ENCODE results near the gene RALA. TPM values are rescaled to one million over a fixed set of nuclear protein-coding genes. Genes with fewer than 3 reads are reported as not detected.

Gene RALA
- total RNA-seq, 1 donor from 2014 or later = 42.6 TPM

GRCh38 chr7:39695852-39696586 lies 72.6 kb downstream of the RALA start:
- Mint-ChIP-seq H3K36me3 (peaks cover 64% of the 10 kb centered on the region), H3K9me3 (no peaks in the 10 kb centered on the region), H3K27me3 (no peaks in the 10 kb centered on the region), H3K27ac (peak overlapping the region; percentile 13), H3K4me1 (ENCODE audit: unreplicated experiment) (no peaks in the 10 kb centered on the region), H3K4me3 (no peak overlapping the region)
- no peak for DNase-seq (ENCODE audit: extremely low spot score, unreplicated experiment)
- TF ChIP-seq CTCF (conservative IDR thresholded peaks at IDR 0.05) = no peak

- H3K27ac Mint-ChIP-seq = peak overlapping the region; percentile 13
Measured at GRCh38 chr7:39696631-39697030, 73.3 kb downstream of the RALA start.

GRCh38 chr7:39697483-39697882 lies 74.1 kb downstream of the RALA start:
- H3K27ac Mint-ChIP-seq = no peak overlapping the region
- no peaks in the 10 kb centered on the region for H3K27me3 Mint-ChIP-seq
- no peak overlapping the region for H3K4me3 Mint-ChIP-seq
- DNase-seq (ENCODE audit: extremely low spot score, unreplicated experiment) = no peak
- H3K4me1 Mint-ChIP-seq (ENCODE audit: unreplicated experiment) = peaks cover under 1% of the 10 kb centered on the region
- no peaks in the 10 kb centered on the region for H3K9me3 Mint-ChIP-seq
- no peak for TF ChIP-seq CTCF (conservative IDR thresholded peaks at IDR 0.05)
- H3K36me3 Mint-ChIP-seq = peaks cover 61% of the 10 kb centered on the region

More at GRCh38 chr7:39696631-39697030, 73.3 kb downstream of the RALA start:
- Mint-ChIP-seq H3K4me1 (ENCODE audit: unreplicated experiment) (no peaks in the 10 kb centered on the region), H3K4me3 (no peak overlapping the region), H3K36me3 (peaks cover 61% of the 10 kb centered on the region), H3K9me3 (no peaks in the 10 kb centered on the region), H3K27me3 (no peaks in the 10 kb centered on the region)
- DNase-seq (ENCODE audit: extremely low spot score, unreplicated experiment) = no peak
- TF ChIP-seq CTCF (conservative IDR thresholded peaks at IDR 0.05) = no peak

- no peak for TF ChIP-seq CTCF (conservative IDR thresholded peaks at IDR 0.05)
- DNase-seq (ENCODE audit: extremely low spot score, unreplicated experiment) = no peak
- Mint-ChIP-seq H3K36me3 (peaks cover 50% of the 10 kb centered on the region), H3K9me3 (no peaks in the 10 kb centered on the region), H3K4me3 (no peak overlapping the region), H3K27me3 (no peaks in the 10 kb centered on the region), H3K4me1 (ENCODE audit: unreplicated experiment) (peaks cover 3% of the 10 kb centered on the region), H3K27ac (no peak overlapping the region)
Measured at GRCh38 chr7:39700165-39700564, 76.8 kb downstream of the RALA start.

GRCh38 chr7:39700932-39701331 lies 77.6 kb downstream of the RALA start:
- Mint-ChIP-seq H3K27me3 (no peaks in the 10 kb centered on the region), H3K27ac (no peak overlapping the region), H3K4me1 (ENCODE audit: unreplicated experiment) (peaks cover 3% of the 10 kb centered on the region), H3K4me3 (no peak overlapping the region), H3K36me3 (peaks cover 50% of the 10 kb centered on the region), H3K9me3 (no peaks in the 10 kb centered on the region)
- TF ChIP-seq CTCF (conservative IDR thresholded peaks at IDR 0.05) = no peak
- DNase-seq (ENCODE audit: extremely low spot score, unreplicated experiment) = no peak
